Hepatocyte (in vitro differentiated cells): Measurements from ENCODE around the gene MMP8. TPM values are rescaled to one million over a fixed set of nuclear protein-coding genes. Genes with fewer than 3 reads are reported as not detected.

Experiments
- DNase-seq: peaks from one replicate; pipeline ENCODE4 v3.0.0-alpha.2; 2016; ENCODE audit warnings: low spot score
- H2AFZ ChIP-seq: fragments of 200-600 bp; sonication (generic); 2 replicates; pipeline ENCODE4 v1.6.0; 2016; ENCODE audit warnings: antibody characterized with exemption, mild to moderate bottlenecking
- H3K27ac ChIP-seq: fragments of 200-600 bp; sonication (generic); 2 replicates; pipeline ENCODE4 v1.5.1; 2016; ENCODE audit warnings: mild to moderate bottlenecking
- H3K27me3 ChIP-seq: fragments of 200-600 bp; sonication (generic); 2 replicates; pipeline ENCODE4 v1.6.1; 2016
- H3K36me3 ChIP-seq: fragments of 200-600 bp; sonication (generic); replicated peaks from 2 replicates; pipeline ENCODE4 v1.5.1; 2016; ENCODE audit warnings: low read depth; ENCODE audit not compliant: insufficient read depth
- H3K4me1 ChIP-seq: fragments of 200-600 bp; sonication (generic); 2 replicates; pipeline ENCODE4 v1.5.1; 2016; ENCODE audit warnings: mild to moderate bottlenecking, moderate library complexity; ENCODE audit not compliant: insufficient read depth
- H3K4me2 ChIP-seq: fragments of 200-600 bp; sonication (generic); 2 replicates; pipeline ENCODE4 v1.6.0; 2016
- H3K4me3 ChIP-seq: fragments of 200-600 bp; sonication (generic); 2 replicates; pipeline ENCODE4 v1.5.1; 2016; ENCODE audit warnings: mild to moderate bottlenecking
- H3K79me2 ChIP-seq: fragments of 200-600 bp; sonication (generic); 2 replicates; pipeline ENCODE4 v1.6.0; 2017; ENCODE audit warnings: mild to moderate bottlenecking
- H3K9me2 ChIP-seq: fragments of 200-600 bp; sonication (generic); replicated peaks from 2 replicates; pipeline ENCODE4 v1.6.0; 2017; ENCODE audit warnings: mild to moderate bottlenecking; ENCODE audit not compliant: insufficient read depth
- H3K9me3 ChIP-seq: fragments of 200-600 bp; sonication (generic); 2 replicates; pipeline ENCODE4 v1.5.1; 2016; ENCODE audit warnings: low read depth, mild to moderate bottlenecking
- H4K20me1 ChIP-seq: fragments of 200-600 bp; sonication (generic); 2 replicates; pipeline ENCODE4 v1.6.0; 2016; ENCODE audit warnings: mild to moderate bottlenecking; ENCODE audit not compliant: insufficient read depth, poor library complexity, severe bottlenecking
- CTCF ChIP-seq: fragments of 200-600 bp; sonication (generic); IDR thresholded peaks from 2 replicates; pipeline ENCODE4 v1.5.1; 2016; ENCODE audit warnings: antibody characterized with exemption, mild to moderate bottlenecking; ENCODE audit not compliant: poor library complexity
- EZH2 ChIP-seq: fragments of 200-600 bp; sonication (generic); IDR thresholded peaks from 2 replicates; pipeline ENCODE4 v1.6.1; 2016; ENCODE audit warnings: antibody characterized with exemption, mild to moderate bottlenecking, borderline replicate concordance
- EZH2phosphoT487 ChIP-seq: fragments of 200-600 bp; sonication (generic); IDR thresholded peaks from one replicate; pipeline ENCODE4 v1.6.1; 2018; ENCODE audit warnings: antibody characterized with exemption, mild to moderate bottlenecking, low read depth, moderate library complexity; ENCODE audit not compliant: unreplicated experiment, severe bottlenecking
- WGBS: methylation state at CpG from one replicate; pipeline ENCODE4 v1.1.6; 2016; ENCODE audit warnings: low lambda C conversion rate; ENCODE audit errors: missing lambda C conversion rate; 5-methylcytosine and 5-hydroxymethylcytosine counted together
- polyA plus RNA-seq: library from polyadenylated mRNA; unstranded; fragments of >200 nt; fragmentation: Nextera tagmentation; extraction: Ambion mirVana; gene quantifications from 2 replicates; pipeline ENCODE4 v1.2.1, GENCODE V29; 2016
- total RNA-seq: library from RNA; depleted of rRNA; stranded (reverse); fragments of >200 nt; gene quantifications from 2 replicates; pipeline ENCODE4 v1.2.3, GENCODE V29; 2014

The MMP8 gene
- total and polyA plus RNA-seq, 2 experiments from 2014 or later = 0.37 TPM; not detected in 1

GRCh38 chr11:102685754-102686153 is 39.0 kb downstream of the MMP8 start:
- H3K4me1 ChIP-seq = no peaks in the 10 kb centered on the region
- H3K4me2 ChIP-seq = no peak overlapping the region
- DNase-seq = no peak
- no peaks in the 10 kb centered on the region for H3K9me3 ChIP-seq
- no peaks in the 10 kb centered on the region for H4K20me1 ChIP-seq
- WGBS = 98% methylated on average over 2 of the region's 2 CpGs
- H3K4me3 ChIP-seq = no peak overlapping the region
- H3K36me3 ChIP-seq = no peaks in the 10 kb centered on the region
- TF ChIP-seq CTCF (no peak), EZH2 (no peak), EZH2phosphoT487 (no peak)
- H3K79me2 ChIP-seq = no peaks in the 10 kb centered on the region
- H3K9me2 ChIP-seq = no peaks in the 10 kb centered on the region
- H2AFZ ChIP-seq = no peak overlapping the region
- H3K27me3 ChIP-seq = no peaks in the 10 kb centered on the region
- no peak overlapping the region for H3K27ac ChIP-seq

- H4K20me1 ChIP-seq = no peaks in the 10 kb centered on the region
- no peak for TF ChIP-seq EZH2
- no peak for TF ChIP-seq EZH2phosphoT487
- TF ChIP-seq CTCF = no peak
- no peaks in the 10 kb centered on the region for H3K4me1 ChIP-seq
- H3K9me3 ChIP-seq = no peaks in the 10 kb centered on the region
- no peak overlapping the region for H3K27ac ChIP-seq
- H2AFZ ChIP-seq = no peak overlapping the region
- no peaks in the 10 kb centered on the region for H3K79me2 ChIP-seq
- no peak overlapping the region for H3K4me3 ChIP-seq
- DNase-seq = no peak
- H3K27me3 ChIP-seq = no peaks in the 10 kb centered on the region
- no peak overlapping the region for H3K4me2 ChIP-seq
- no peaks in the 10 kb centered on the region for H3K9me2 ChIP-seq
- 54% methylated on average over 3 of the region's 3 CpGs for WGBS
- H3K36me3 ChIP-seq = no peaks in the 10 kb centered on the region
These were observed 39.4 kb downstream of the MMP8 start for GRCh38 chr11:102685338-102685737.

- Histone ChIP-seq H3K4me2 (no peak overlapping the region), H4K20me1 (no peaks in the 10 kb centered on the region), H3K9me3 (no peaks in the 10 kb centered on the region), H3K36me3 (no peaks in the 10 kb centered on the region), H3K4me3 (no peak overlapping the region), H3K4me1 (no peaks in the 10 kb centered on the region), H3K79me2 (no peaks in the 10 kb centered on the region), H3K27ac (no peak overlapping the region), H3K9me2 (no peaks in the 10 kb centered on the region), H3K27me3 (no peaks in the 10 kb centered on the region), H2AFZ (no peak overlapping the region)
- 76% methylated on average over 4 of the region's 4 CpGs for WGBS
- no peak for TF ChIP-seq CTCF
- no peak for TF ChIP-seq EZH2
- no peak for TF ChIP-seq EZH2phosphoT487
- no peak for DNase-seq
These were observed 41.5 kb downstream of the MMP8 start for GRCh38 chr11:102683277-102683676.

GRCh38 chr11:102680945-102681344 is 43.8 kb downstream of the MMP8 start:
- Histone ChIP-seq H3K4me2 (no peak overlapping the region), H3K9me2 (no peaks in the 10 kb centered on the region), H2AFZ (no peak overlapping the region), H4K20me1 (no peaks in the 10 kb centered on the region), H3K36me3 (no peaks in the 10 kb centered on the region), H3K27me3 (no peaks in the 10 kb centered on the region), H3K27ac (no peak overlapping the region), H3K9me3 (no peaks in the 10 kb centered on the region), H3K4me1 (no peaks in the 10 kb centered on the region), H3K79me2 (no peaks in the 10 kb centered on the region), H3K4me3 (no peak overlapping the region)
- 83% methylated on average over 1 of the region's 1 CpG for WGBS
- no peak for DNase-seq
- no peak for TF ChIP-seq EZH2
- no peak for TF ChIP-seq EZH2phosphoT487
- TF ChIP-seq CTCF = no peak
